HG03378 (cell line): ENCODE measurements around the gene SESTD1.
"Not testable (repeated sequence)": the region's sequence is repeated elsewhere in the genome, so short reads cannot be mapped to it uniquely, and the experiment has no call there.

ENCODE experiments used
- ATAC-seq: cut with Tn5 transposase; IDR thresholded peaks from one replicate; pipeline ENCODE4 v1.9.1; 2021; ENCODE audit warnings: mild to moderate bottlenecking, moderate library complexity; ENCODE audit not compliant: unreplicated experiment

The SESTD1 gene

GRCh38 chr2:179239195-179239594 is 25.4 kb downstream of the SESTD1 start:
- ATAC-seq: peak; percentile 75

GRCh38 chr2:179238027-179238426 is 26.6 kb downstream of the SESTD1 start:
- no peak for ATAC-seq

GRCh38 chr2:179237209-179237946 is 27.3 kb downstream of the SESTD1 start:
- ATAC-seq: no peak

- ATAC-seq: no peak
Observed at GRCh38 chr2:179235463-179236108, 29.0 kb downstream of the SESTD1 start.

GRCh38 chr2:179234658-179235240 is 29.9 kb downstream of the SESTD1 start:
- ATAC-seq: no peak

- no peak for ATAC-seq
Observed at GRCh38 chr2:179233626-179234430, 30.8 kb downstream of the SESTD1 start.

GRCh38 chr2:179233083-179233490 is 31.5 kb downstream of the SESTD1 start:
- ATAC-seq: no peak

- no peak for ATAC-seq
Observed at GRCh38 chr2:179226961-179227259, 37.7 kb downstream of the SESTD1 start.

- no peak for ATAC-seq
Observed at GRCh38 chr2:179226203-179226960, 38.2 kb downstream of the SESTD1 start.

- no peak for ATAC-seq
Observed at GRCh38 chr2:179224361-179224760, 40.3 kb downstream of the SESTD1 start.

GRCh38 chr2:179222076-179222475 is 42.6 kb downstream of the SESTD1 start:
- ATAC-seq: no peak

GRCh38 chr2:179218848-179219594 is 45.6 kb downstream of the SESTD1 start:
- peak; percentile 94 for ATAC-seq

GRCh38 chr2:179214671-179215070 is 50.0 kb downstream of the SESTD1 start:
- not testable (repeated sequence) for ATAC-seq

- no peak for ATAC-seq
Observed at GRCh38 chr2:179211355-179211754, 53.3 kb downstream of the SESTD1 start.

GRCh38 chr2:179208277-179208676 is 56.4 kb downstream of the SESTD1 start:
- not testable (repeated sequence) for ATAC-seq

GRCh38 chr2:179207047-179207446 is 57.6 kb downstream of the SESTD1 start:
- ATAC-seq: no peak

GRCh38 chr2:179201869-179202268 is 62.8 kb downstream of the SESTD1 start:
- no peak for ATAC-seq

GRCh38 chr2:179195926-179196590 is 68.6 kb downstream of the SESTD1 start:
- ATAC-seq: not testable (repeated sequence)

GRCh38 chr2:179195141-179195540 is 69.5 kb downstream of the SESTD1 start:
- ATAC-seq: no peak
